ENCODE measurements around the gene OPALIN.

Gene OPALIN

DNA sequence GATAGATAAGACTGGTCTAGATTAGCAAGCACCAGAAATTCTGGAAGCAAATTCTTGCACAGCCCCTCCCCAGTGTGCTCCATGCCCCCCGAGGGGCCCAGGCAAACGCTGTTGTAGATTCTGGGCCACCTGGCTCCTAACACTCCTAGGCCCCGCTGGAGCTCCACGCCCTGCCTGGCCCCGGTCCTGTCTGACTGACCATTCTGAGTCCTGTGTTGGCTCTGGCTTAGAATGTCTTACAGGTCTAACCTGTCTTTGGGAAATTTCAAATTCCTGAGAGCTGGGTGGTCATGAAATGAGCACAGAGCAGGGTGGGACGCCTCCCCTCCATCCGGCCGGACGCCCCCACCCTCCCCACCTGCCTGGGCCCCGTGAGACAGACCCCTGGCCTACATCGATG, 12.6 kb upstream of the OPALIN start:
- no peak for DNase-seq

DNA sequence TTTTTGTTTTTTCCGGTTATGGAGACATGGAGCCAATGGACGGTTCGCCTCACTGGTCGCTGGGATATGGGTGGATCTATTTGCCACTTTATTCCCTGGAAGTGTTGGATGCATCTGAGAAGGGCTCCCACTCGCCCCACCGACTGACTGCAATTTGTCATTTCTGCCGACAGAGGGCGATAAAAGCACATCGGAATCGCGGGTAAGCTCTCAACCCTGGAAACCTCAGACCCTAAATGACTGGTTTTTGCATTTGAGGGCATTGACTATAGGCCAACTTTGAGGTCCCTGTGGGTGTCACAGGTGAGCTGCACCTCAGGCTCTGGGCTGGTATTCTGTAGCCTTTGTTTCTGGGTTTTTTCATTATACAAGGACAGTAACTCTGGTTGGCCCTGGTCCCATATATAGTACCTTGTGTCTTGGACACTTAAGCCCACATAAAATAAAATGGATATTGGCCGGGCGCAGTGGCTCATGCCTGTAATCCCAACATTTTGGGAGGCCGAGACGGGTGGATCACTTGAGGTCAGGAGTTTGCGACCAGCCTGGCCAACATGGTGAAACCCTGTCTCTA, 11.9 kb upstream of the OPALIN start:
- DNase-seq = no peak

- DNase-seq = no peak
These were observed 11.2 kb upstream of the OPALIN start for GRCh38 chr10:96369890-96370583.

GRCh38 chr10:96368971-96369370, 10.2 kb upstream of the OPALIN start:
- no peak for DNase-seq

GRCh38 chr10:96367470-96367869, 8.7 kb upstream of the OPALIN start:
- no peak for DNase-seq

DNA sequence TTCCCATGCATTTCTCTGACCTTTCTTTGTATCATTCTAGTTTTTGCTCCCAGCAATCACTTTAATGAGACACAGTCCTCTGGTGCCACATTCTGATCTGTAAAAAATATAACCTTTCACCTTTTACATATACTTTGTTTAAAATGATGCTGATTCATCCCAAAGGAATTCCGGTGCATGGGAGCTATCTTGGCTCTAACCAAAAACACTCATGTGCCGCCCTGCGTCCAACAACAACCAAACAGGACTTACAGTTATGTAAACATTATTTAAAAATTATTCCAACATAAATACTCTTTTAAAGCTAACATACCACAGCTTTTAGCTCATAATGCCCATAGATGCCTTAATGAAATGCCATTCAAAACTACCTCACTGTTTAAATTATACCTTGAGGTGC, 7.7 kb upstream of the OPALIN start:
- no peak for DNase-seq

DNA sequence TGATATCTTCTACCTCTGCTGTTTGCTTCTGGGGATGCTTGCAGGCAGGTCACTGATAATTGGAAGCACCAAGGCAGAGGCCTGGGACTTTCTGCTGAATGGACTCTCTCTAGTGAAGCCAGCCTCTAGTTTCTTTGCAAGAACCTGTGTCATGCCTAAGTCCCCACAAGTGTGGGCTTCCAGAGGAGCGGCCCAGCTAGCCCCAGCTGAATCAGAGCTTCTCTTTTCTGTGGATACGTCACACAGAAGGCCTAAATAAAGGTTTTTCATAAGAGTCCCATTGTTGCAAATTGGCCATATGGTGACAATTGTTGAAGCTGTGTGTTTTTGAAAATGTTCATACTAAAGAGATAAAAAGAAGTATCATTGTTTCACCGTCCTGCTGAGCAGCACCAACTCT, 6.8 kb upstream of the OPALIN start:
- no peak for DNase-seq

- DNase-seq = no peak
These were observed 2.0 kb upstream of the OPALIN start for GRCh38 chr10:96360766-96361165.

DNA sequence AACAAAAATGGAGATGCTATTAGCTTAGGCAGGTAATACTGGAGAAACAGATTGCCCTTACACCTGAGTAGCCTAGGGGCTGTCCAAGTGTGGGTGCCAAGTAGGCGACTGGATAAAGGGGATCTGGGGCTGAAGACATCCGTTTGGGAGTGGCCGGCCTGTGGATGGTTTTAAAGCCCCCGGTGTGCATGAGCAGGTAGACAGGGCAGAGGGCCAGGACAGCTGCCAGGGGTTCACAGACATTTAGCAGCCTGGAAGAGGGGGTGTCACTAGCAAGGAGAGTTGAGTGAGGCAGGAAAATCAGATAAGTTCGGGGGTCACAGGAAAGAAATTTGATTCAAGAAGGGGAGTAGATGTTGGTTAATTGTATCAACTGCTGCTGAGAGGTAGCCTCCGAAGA, 1.5 kb upstream of the OPALIN start:
- DNase-seq = no peak

- no peak for DNase-seq
These were observed 814 bp upstream of the OPALIN start for GRCh38 chr10:96359616-96360015.

DNA sequence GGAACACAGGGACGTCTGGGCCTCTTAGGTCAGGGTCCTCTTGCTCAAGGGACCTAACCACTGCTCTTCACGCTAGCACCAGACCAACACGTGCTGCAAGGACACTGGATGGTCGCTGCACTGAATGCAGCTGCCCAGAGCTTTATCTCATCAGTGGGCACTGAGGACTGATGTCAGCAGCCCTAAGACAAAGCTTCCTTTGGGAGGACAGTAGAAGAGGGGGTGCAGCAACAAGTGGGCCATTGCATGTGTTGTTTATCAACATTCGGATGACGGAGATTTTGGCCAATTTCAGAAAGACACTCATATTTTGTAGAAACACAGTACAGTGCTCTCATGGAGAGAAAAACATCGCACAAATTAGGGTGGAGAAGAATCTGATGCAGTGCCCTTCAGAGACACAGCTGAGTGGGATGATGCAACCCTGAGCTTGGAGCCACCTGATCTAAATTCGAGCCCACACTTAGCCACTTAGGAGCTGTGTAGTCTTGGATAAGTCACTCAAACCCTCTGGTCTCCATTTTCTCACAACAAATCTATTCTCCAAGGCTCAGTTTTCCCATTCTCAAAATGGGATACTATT, 1.7 kb downstream of the OPALIN start:
- no peak for DNase-seq

GRCh38 chr10:96352582-96352981, 6.2 kb downstream of the OPALIN start:
- DNase-seq = no peak

DNA sequence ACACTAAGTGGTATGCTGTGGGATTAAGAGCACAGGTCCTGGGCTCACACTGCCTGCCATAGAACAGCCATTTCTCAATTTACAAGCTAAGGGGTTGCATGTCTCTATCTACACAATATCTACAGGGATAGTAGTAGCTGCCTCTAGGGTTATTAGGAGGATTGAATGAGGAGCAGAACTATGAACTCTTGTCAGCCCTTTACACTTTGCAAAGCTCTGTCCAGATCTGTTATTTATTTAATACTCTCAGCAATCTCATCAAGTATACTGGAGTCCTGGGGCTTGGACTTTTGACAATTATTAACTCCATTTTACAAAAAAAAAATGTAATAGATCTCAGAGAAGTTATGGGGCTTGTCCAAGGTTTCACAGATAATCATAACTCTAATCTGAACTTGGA, 6.8 kb downstream of the OPALIN start:
- DNase-seq = no peak

GRCh38 chr10:96346295-96346694, 12.5 kb downstream of the OPALIN start:
- no peak for DNase-seq

- DNase-seq = no peak
These were observed 13.6 kb downstream of the OPALIN start for GRCh38 chr10:96345222-96345621.

DNA sequence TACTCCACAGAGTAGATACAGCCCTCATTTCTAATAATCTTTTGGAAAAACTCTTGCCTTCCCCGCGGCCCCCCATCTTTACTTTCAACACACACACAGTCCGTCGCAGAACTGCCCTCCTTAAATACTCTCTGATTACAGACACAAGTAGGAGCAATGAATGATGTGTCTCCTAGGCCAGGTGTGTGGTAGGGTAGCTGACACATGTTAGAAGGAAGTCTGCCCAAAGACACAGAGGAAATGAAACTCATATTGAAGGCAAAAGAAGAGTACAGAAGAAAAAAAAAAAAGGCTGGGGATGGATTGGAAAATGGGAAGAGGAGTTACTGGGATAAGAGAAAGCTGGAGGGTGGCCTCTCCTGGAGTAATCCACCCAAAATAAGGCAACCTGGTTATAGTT, 14.6 kb downstream of the OPALIN start:
- no peak for DNase-seq

DNA sequence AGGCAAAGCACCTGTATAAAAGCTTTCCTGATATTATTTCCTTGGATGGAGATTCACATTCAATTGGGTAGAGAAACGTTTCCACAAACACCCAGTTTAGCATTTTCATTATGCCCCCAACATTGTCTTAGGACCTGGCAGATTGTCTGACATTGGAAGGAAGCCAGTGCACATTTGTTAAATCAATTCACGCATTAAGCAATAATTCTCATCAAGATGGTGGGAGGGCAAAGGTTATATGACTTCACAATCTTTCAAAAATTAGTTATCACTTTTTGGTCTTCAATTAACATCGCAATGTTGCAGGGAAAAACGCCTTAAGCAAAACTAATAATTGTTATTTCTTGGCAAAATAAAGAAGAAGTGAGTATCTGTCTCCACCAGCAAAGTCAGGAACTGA, 16.4 kb downstream of the OPALIN start:
- no peak for DNase-seq

DNA sequence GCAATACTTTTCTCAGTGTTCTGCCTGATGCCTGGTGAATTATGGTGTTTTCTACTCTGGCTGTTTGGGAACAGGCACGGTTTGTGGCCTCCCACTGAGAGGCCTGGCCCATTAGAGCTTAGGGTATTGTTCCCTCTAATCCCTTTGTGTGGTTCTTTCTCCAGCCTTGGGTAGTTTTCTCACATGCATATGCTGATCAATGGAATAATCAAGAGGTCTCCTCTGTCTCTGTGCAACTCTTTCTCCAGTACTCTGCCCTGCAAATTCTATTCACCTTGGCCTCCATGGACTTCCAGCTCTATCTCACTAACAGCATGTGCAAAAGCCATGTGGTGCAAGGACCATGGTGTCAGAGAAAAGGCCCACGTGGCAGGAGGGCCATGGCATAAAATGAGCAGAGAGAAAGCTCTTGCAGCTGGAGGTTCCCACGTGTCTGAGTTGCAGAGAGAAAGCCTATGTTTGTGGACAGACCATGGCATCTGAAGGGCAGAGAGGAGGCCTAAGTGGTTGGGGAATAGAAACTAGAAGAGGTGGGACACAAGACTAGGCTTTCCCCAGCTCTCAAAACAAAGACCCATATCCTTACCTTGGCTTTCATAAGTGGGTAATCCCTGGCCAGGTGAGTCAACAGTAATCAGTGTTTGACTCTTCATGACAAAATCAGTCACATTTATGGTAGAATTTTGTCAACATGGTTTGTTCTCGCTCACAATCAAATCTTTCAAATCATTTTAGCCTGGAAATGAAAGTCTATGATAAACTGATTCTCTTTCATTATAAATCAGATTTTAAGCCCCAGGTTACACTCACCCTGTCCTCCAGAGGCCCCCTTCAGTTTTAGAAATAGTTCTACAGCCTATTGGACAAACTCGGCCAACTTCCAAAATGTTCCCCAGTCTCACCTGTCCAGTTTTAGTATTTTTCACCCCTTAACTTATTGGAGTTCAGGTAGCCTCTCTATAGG, 17.3 kb downstream of the OPALIN start:
- DNase-seq = no peak

DNA sequence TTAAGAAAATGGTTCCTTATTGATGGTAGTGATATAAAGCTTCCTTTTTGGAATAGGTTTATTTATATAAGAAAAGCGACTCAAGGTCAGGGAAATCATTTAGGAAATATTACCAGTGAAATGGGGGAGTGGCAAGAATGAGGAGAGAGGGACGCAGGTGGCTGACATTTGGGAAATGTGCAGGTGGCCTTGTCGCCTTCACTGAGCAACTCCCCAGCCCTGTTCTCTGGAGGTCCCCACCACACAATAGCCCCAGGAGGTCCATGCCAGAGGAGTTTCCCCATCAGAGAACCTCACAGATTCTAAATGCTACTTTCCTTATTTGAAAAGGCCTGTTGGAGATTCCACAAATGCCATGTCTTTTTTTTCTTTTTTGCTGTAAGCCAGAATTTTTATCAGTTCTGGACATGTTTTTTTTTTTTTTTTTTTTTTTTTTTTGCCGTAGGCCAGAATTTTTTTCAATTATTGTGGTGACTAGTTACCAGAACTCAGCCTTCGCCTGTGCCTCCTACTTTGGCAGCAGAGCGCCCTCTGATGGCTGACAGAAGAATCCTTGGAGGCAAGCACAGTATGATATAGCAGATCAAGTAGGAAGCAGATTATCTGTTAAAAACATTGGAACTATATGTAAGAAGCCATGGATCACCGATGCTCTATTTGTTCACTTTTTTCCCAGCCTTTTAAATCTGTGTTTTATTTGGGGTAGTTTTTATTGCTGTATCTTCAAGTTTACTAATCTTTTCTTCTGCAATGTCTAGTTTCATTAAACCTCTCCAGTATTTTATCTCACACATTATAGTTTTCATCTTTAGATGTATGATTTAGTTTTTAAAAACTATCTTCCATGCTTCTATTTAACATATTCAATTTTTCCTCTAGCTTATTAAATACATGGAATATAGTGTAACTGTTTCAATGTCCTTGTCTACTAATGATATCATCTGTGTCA, 18.6 kb downstream of the OPALIN start:
- DNase-seq = peak; percentile 4

- DNase-seq = no peak
These were observed 19.4 kb downstream of the OPALIN start for GRCh38 chr10:96339383-96339782.

- no peak for DNase-seq
These were observed 20.4 kb downstream of the OPALIN start for GRCh38 chr10:96338279-96338925.

DNA sequence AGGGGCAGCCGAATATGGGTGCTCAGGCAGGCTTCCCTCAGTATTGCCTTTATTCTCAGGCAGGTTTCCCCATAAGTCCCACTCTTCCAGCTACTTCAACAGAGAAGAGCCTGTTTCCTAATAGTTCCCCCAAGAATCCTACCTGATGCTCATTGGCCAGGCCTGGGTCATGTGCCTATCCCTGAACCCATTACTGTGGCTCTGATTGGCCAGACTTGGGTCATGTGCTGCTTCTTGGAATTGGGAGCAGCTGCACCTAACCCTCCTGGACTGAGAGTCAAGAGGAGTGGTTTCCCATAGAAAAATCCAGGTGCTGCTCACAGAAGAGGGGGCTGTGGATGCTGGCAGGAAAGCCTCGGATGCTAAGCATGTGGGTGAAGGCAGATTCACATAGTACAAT, 21.7 kb downstream of the OPALIN start:
- no peak for DNase-seq

Measured in NCI-H1417 treated with DMSO at 0.1 percent for 48 hours (cell line).